Vagina (tissue), 2 donors: Measurements from ENCODE around the gene TJP2. TPM values are rescaled to one million over a fixed set of nuclear protein-coding genes. Genes with fewer than 3 reads are reported as not detected.

Experiments used
- DNase-seq, 2 donors: peaks; one replicate each; pipeline ENCODE4 v3.0.0-alpha.2; 2017; ENCODE audit errors: extremely low spot score in 2 of 2
- H3K27ac ChIP-seq: fragments of 200-600 bp; sonication (generic); one replicate; pipeline ENCODE4 v1.5.1; 2019
- H3K27me3 ChIP-seq: fragments of 200-600 bp; sonication (generic); one replicate; pipeline ENCODE4 v1.5.1; 2019
- H3K36me3 ChIP-seq, 2 donors: fragments of 200-600 bp; sonication (generic); one replicate each; pipeline ENCODE4 v1.5.1; 2017 to 2019
- H3K4me1 ChIP-seq: fragments of 200-600 bp; sonication (generic); one replicate; pipeline ENCODE4 v1.5.1; 2019
- H3K4me3 ChIP-seq, 2 donors: fragments of 200-600 bp; sonication (generic); 1 replicate in 1 of 2; 2 replicates in 1 of 2; pipeline ENCODE4 v1.5.1; 2016 to 2019
- H3K9me3 ChIP-seq: fragments of 200-600 bp; sonication (generic); one replicate; pipeline ENCODE4 v1.5.1; 2019
- POLR2A ChIP-seq, 2 donors: fragments of 450-650 bp; IDR thresholded peaks; one replicate each; pipeline ENCODE4 v1.6.1; 2017; ENCODE audit warnings: antibody characterized with exemption in 2 of 2, mild to moderate bottlenecking in 2 of 2, moderate library complexity in 2 of 2
- POLR2AphosphoS5 ChIP-seq, 2 donors: sonication (generic); formaldehyde crosslinking; IDR thresholded peaks; one replicate each; pipeline ENCODE4 v1.9.0; 2017; ENCODE audit warnings: antibody characterized with exemption in 2 of 2, mild to moderate bottlenecking in 2 of 2, low read depth in 1 of 2; ENCODE audit not compliant: insufficient read depth in 1 of 2
- intact Hi-C: fragments of 100-400 bp; cut with DNase I; formaldehyde crosslinking; loops from one replicate; pipeline ENCODE4 v1.15.1; 2023
- total RNA-seq: library from RNA; depleted of rRNA; stranded (reverse); fragments of >200 nt; gene quantifications from one replicate; pipeline ENCODE4 v1.2.3, GENCODE V29; 2016
- TF ChIP-seq, protein P1 (sequence below), 3 experiments: fragments of 450-650 bp in 2 of 3; fragments of 200-600 bp in 1 of 3; sonication (generic) in 1 of 3; IDR thresholded peaks; one replicate each; pipeline ENCODE4 v1.5.1; 2017 to 2019; ENCODE audit warnings: antibody characterized with exemption in 3 of 3, mild to moderate bottlenecking in 2 of 3, moderate library complexity in 2 of 3

The TJP2 gene
- total RNA-seq, 1 donor from 2014 or later: 68.3 TPM

GRCh38 chr9:69171049-69171448 lies 3.0 kb upstream of the TJP2 start:
- Histone ChIP-seq H3K27ac (peak overlapping the region; percentile 2), H3K4me3 (no peak overlapping the region), H3K9me3 (no peaks in the 10 kb centered on the region), H3K27me3 (no peaks in the 10 kb centered on the region), H3K4me1 (peaks cover 26% of the 10 kb centered on the region), H3K36me3 (no peaks in the 10 kb centered on the region)
- no peak for DNase-seq
- intact Hi-C loops: loop anchor here (5.0 kb wide), 1 partner anchor 39 kb away; no protein-coding TSS in a partner anchor
- TF ChIP-seq, protein P1, sequence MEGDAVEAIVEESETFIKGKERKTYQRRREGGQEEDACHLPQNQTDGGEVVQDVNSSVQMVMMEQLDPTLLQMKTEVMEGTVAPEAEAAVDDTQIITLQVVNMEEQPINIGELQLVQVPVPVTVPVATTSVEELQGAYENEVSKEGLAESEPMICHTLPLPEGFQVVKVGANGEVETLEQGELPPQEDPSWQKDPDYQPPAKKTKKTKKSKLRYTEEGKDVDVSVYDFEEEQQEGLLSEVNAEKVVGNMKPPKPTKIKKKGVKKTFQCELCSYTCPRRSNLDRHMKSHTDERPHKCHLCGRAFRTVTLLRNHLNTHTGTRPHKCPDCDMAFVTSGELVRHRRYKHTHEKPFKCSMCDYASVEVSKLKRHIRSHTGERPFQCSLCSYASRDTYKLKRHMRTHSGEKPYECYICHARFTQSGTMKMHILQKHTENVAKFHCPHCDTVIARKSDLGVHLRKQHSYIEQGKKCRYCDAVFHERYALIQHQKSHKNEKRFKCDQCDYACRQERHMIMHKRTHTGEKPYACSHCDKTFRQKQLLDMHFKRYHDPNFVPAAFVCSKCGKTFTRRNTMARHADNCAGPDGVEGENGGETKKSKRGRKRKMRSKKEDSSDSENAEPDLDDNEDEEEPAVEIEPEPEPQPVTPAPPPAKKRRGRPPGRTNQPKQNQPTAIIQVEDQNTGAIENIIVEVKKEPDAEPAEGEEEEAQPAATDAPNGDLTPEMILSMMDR (IDR thresholded peaks at IDR 0.05): no peak
- no peak for TF ChIP-seq POLR2A (IDR thresholded peaks at IDR 0.05)
- TF ChIP-seq POLR2AphosphoS5 (IDR thresholded peaks at IDR 0.05; ENCODE audit: insufficient read depth in 1 of 2, low read depth in 1 of 2): peak in 1 of 2 donors; percentile 24

DNA sequence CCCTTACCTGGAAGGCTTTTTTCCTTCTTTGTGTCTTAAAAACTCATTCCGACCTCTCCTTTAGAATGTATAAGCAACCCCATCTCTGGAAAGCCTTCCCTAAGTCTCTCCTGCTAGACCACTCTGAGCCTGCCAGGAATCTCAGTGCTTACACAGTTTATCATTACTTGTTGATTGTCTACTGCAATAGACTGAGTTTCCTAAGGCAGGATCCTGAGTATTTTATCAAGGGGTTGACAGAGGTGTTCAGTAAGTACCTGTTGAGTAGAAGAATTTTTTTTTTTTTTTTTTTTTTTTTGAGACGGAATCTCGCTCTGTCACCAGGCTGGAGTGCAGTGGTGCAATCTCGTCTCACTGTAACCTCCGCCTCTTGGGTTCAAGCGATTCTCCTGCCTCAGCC lies 2.6 kb upstream of the TJP2 start:
- no peak overlapping the region for H3K4me3 ChIP-seq
- peaks cover 31% of the 10 kb centered on the region for H3K4me1 ChIP-seq
- no peak for DNase-seq
- intact Hi-C loops: loop anchor here (5.0 kb wide), 1 partner anchor 39 kb away; no protein-coding TSS in a partner anchor
- no peaks in the 10 kb centered on the region for H3K36me3 ChIP-seq
- no peak overlapping the region for H3K27ac ChIP-seq
- no peak for TF ChIP-seq POLR2AphosphoS5 (IDR thresholded peaks at IDR 0.05; ENCODE audit: insufficient read depth in 1 of 2, low read depth in 1 of 2)
- TF ChIP-seq, protein P1 (IDR thresholded peaks at IDR 0.05): no peak
- TF ChIP-seq POLR2A (IDR thresholded peaks at IDR 0.05): no peak
- H3K27me3 ChIP-seq: no peaks in the 10 kb centered on the region
- H3K9me3 ChIP-seq: no peaks in the 10 kb centered on the region

DNA sequence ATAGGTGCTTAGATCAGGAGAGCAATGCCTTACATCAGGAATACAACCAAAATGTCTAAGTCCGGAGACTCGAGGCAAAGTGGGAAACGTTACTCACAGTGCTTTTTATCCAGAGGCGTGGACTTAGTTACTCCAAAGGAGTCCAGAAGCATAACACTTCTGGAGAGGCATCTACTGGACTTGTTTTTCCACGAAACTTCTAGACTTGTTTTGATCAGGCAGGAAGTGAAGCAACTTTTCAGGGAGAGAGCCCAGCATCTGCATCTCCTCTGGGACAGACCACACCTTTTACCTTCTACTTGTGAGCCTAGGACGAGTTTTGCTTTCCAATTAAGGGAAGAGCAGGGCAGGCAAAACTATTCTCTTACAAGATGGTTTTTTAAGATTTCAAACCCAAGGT lies 1.2 kb upstream of the TJP2 start:
- H3K27me3 ChIP-seq: no peaks in the 10 kb centered on the region
- DNase-seq: no peak
- H3K27ac ChIP-seq: no peak overlapping the region
- TF ChIP-seq, protein P1 (IDR thresholded peaks at IDR 0.05): no peak
- no peak for TF ChIP-seq POLR2A (IDR thresholded peaks at IDR 0.05)
- no peak for TF ChIP-seq POLR2AphosphoS5 (IDR thresholded peaks at IDR 0.05; ENCODE audit: insufficient read depth in 1 of 2, low read depth in 1 of 2)
- no peak overlapping the region for H3K4me3 ChIP-seq
- intact Hi-C loops: loop anchor here (5.0 kb wide), 1 partner anchor 41 kb away; no protein-coding TSS in a partner anchor
- H3K9me3 ChIP-seq: no peaks in the 10 kb centered on the region
- peaks cover 39% of the 10 kb centered on the region for H3K4me1 ChIP-seq
- no peaks in the 10 kb centered on the region for H3K36me3 ChIP-seq

DNA sequence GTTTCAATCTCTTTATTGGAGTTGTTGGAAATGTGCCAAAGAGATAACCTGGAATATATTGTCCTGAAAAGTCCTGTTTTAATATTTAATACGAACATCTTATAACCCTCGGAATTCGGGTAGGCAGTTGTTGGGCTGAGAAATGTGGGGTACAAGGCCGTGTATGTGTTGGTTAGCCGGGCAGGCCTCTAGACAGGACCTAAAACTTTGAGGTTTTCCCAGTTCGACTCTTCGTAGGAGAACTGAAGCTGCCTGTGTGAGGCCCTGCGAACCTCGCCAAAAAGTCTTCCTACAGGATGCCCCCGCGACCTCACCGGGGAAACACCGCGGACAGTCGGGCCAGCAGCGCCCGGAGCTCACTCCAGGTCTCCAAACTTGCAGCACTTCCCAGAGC lies 583 bp upstream of the TJP2 start:
- H3K4me1 ChIP-seq: peaks cover 42% of the 10 kb centered on the region
- TF ChIP-seq POLR2AphosphoS5 (IDR thresholded peaks at IDR 0.05; ENCODE audit: insufficient read depth in 1 of 2, low read depth in 1 of 2) (no peak), POLR2A (IDR thresholded peaks at IDR 0.05) (no peak)
- TF ChIP-seq, protein P1 (IDR thresholded peaks at IDR 0.05): no peak

GRCh38 chr9:69174616-69175463 lies 763 bp downstream of the TJP2 start:
- no peak for DNase-seq
- peak overlapping the region; percentile 46 for H3K27ac ChIP-seq
- TF ChIP-seq, protein P1 (IDR thresholded peaks at IDR 0.05): no peak
- TF ChIP-seq POLR2A (IDR thresholded peaks at IDR 0.05) (no peak), POLR2AphosphoS5 (IDR thresholded peaks at IDR 0.05; ENCODE audit: insufficient read depth in 1 of 2, low read depth in 1 of 2) (peak in 1 of 2 donors; percentile 61)
- intact Hi-C loops: loop anchor here (5.0 kb wide), 1 partner anchor 43 kb away; no protein-coding TSS in a partner anchor
- H3K4me3 ChIP-seq: peak overlapping the region; percentile 59 to 63
- H3K27me3 ChIP-seq: no peaks in the 10 kb centered on the region
- peaks cover 44% of the 10 kb centered on the region for H3K4me1 ChIP-seq
- no peaks in the 10 kb centered on the region for H3K36me3 ChIP-seq
- no peaks in the 10 kb centered on the region for H3K9me3 ChIP-seq

More for the DNA sequence above, 583 bp upstream of the TJP2 start:
- H3K4me3 ChIP-seq: peak overlapping the region; percentile 59 to 63
- H3K27me3 ChIP-seq: no peaks in the 10 kb centered on the region
- DNase-seq: no peak
- no peaks in the 10 kb centered on the region for H3K36me3 ChIP-seq
- H3K27ac ChIP-seq: peak overlapping the region; percentile 45
- intact Hi-C loops: loop anchor here (5.0 kb wide), 1 partner anchor 41 kb away; no protein-coding TSS in a partner anchor
- H3K9me3 ChIP-seq: no peaks in the 10 kb centered on the region
